ENCODE data around the gene CYP8B1.
"Not testable (repeated sequence)": the region's sequence is repeated elsewhere in the genome, so short reads cannot be mapped to it uniquely, and the experiment has no call there.

Gene CYP8B1

GRCh38 chr3:42883251-42883930, 7.7 kb upstream of the CYP8B1 start:
- DNase-seq, result not testable (repeated sequence)

DNA sequence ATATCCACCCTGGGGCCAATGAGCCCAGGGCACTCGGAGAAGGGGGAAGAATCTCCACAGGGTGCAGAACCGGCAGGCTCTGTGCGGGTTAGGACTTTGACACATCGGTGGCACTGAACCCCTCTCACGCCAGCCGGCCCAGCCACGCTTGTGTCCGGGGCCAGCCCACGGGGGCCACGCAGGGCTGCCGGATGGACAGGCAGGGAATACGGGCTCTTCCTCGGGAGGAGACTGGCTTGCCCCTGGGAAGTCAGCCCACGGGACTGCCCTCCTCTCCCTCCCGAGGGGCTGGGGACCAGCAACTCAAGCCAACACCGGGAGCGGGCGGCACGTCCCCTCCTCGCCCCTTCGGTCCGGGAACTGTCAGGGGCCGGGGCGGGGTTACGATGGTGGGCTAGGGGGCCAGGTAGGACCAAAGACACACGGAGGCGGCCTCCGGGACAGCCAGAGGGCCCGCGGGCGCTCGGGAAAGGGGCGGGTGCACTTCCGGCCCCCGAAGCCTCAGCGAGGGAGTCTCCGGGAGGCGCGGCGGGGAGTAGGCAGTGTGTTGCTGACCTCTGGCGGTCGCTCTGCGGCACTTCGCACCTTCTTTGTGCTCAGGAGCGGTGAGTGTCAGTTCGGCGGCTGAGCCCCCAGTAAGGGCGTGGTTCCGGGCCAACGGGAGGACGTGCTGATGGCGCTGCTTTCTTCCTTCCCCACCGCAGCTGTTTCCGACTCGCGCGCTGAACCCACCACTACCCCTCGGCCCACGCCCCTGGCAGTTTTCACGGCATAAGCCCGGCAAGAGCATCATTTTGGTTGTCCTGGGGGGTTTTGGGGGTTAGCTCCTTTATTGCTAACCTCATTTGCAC, 5.1 kb upstream of the CYP8B1 start:
- DNase-seq, result peak; percentile 93

- DNase-seq, result no peak
Measured at GRCh38 chr3:42880183-42880582, 4.5 kb upstream of the CYP8B1 start.

DNA sequence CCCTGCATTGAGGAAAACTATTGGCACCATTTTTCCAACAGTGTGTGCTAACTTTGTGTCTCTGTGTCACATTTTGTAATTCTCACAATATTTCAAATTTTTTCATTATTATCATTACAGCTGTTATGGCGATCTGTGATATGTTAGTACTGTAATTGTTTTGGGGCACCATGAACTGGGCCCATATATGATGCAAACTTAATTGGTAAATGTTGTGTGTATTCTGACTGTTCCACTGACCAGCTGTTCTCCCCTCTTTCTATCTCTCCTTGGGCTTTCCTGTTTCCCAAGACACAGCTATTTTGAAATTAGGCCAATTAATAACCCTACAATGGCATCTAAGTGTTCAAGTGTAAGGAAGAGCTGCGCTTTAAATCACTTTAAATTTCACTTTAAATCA, 2.2 kb upstream of the CYP8B1 start:
- no peak for DNase-seq

GRCh38 chr3:42876940-42877720, 1.5 kb upstream of the CYP8B1 start:
- no peak for DNase-seq

DNA sequence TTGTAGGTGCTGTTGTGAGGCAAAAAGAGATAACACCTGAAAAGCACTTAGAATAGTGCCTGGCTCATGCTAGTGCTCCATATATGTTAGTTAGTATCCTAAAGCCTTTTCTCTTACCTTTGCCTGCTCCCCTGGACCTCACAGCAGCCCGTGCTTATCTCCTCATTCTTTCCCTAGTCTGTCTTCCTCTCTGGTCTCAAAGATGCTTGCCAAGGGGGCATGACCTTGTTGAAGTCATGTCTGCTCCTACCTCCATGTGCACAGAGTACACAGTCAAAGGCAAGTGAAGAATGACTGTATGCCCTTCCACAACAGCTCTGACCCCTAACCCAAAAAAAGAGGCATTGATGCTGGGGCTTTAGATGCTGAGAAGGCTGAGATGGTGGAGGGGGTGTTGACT, 722 bp upstream of the CYP8B1 start:
- DNase-seq, result no peak

- DNase-seq, result no peak
Measured at GRCh38 chr3:42874749-42875148, 930 bp downstream of the CYP8B1 start.

DNA sequence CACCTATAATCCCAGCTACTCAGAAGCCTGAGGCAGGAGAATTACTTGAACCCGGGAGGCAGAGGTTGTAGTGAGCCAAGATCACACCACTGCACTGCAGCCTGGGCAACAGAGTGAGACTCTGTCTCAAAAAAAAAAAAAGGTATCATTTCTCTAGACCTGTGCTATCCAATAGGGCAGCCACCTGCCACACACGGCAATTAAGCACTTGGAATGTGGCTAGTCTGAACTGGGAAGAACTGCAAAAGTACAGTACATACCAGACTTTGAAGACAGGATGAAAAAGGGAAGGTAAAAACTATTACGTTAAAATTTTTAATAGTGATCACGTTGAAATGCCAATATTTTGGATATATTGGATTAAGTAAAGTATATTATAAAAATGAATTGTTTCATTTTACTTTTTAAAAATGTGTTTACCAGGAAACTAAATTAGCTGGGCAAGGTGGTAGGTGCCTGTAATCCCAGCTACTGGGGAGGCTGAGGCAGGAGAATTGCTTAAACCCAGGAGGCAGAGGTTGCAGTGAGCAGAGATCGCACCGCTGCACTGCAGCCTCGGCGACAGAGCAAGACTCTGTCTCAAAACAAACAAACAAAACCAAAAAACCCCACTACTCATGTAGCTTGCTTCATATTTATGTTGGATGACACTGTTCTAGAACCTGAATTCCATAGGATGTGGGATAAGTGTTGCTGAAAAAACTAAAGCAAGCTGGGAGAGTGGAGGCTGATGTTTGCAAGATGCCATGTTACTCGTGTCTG, 2.3 kb downstream of the CYP8B1 start:
- DNase-seq, result no peak

DNA sequence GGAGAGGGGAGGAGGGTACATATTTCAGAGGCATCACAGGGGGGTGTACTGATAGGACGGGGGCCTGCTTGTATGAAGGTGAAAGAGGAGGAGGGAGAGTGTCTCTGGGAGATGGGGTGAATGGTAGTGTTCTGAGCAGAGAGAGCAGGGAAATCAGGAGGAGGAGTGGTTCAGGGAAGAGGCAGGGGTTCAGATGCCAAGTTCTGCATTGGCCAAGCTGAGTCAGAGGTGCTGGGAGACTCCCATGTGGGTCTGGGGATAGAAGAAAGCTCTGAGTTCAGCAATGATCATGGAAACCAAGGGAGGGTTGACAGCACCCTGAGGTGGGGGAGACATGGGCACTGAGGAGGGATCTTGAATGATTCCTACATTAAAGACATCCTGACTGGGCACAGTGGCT, 3.0 kb downstream of the CYP8B1 start:
- DNase-seq, result no peak

- no peak for DNase-seq
Measured at GRCh38 chr3:42871592-42872196, 4.0 kb downstream of the CYP8B1 start.

- DNase-seq, result no peak
Measured at GRCh38 chr3:42868841-42869240, 6.8 kb downstream of the CYP8B1 start.

DNA sequence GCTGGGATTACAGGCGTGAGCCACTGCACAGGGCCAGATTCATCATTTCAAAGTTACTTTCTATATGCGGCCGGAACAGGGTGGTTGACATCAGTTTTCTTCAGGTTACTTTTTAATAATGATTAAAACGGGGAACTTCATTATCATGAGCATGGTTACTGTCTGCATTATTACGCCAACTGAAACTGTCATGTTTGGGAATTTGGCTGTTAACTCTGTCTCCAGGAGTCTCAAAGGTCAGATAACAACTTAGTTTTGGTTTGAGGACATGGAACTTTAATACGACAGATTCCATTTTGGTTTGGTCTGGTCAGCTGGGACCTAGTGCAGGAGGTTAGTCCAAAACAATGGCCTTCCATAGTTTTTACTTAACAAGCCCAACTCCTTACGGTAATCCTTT, 8.5 kb downstream of the CYP8B1 start:
- DNase-seq, result no peak

DNA sequence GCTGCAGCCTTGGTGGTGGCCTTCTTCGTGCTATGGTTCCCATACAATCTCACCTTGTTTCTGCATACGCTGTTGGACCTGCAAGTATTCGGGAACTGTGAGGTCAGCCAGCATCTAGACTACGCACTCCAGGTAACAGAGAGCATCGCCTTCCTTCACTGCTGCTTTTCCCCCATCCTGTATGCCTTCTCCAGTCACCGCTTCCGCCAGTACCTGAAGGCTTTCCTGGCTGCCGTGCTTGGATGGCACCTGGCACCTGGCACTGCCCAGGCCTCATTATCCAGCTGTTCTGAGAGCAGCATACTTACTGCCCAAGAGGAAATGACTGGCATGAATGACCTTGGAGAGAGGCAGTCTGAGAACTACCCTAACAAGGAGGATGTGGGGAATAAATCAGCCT, 10.4 kb downstream of the CYP8B1 start:
- DNase-seq, result no peak

DNA sequence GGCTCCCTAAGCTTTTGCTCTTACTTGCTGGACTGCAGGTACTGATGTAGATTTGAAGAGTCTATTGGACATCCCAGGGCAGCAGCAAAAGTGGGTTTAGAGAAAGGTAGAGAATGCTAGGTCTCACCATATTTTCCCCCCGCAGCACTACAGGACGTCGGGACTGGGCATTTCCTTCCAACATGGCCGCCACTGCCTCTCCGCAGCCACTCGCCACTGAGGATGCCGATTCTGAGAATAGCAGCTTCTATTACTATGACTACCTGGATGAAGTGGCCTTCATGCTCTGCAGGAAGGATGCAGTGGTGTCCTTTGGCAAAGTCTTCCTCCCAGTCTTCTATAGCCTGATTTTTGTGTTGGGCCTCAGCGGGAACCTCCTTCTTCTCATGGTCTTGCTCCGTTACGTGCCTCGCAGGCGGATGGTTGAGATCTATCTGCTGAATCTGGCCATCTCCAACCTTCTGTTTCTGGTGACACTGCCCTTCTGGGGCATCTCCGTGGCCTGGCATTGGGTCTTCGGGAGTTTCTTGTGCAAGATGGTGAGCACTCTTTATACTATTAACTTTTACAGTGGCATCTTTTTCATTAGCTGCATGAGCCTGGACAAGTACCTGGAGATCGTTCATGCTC, 11.2 kb downstream of the CYP8B1 start:
- DNase-seq, result no peak

GRCh38 chr3:42856544-42856943, 19.1 kb downstream of the CYP8B1 start:
- no peak for DNase-seq

DNA sequence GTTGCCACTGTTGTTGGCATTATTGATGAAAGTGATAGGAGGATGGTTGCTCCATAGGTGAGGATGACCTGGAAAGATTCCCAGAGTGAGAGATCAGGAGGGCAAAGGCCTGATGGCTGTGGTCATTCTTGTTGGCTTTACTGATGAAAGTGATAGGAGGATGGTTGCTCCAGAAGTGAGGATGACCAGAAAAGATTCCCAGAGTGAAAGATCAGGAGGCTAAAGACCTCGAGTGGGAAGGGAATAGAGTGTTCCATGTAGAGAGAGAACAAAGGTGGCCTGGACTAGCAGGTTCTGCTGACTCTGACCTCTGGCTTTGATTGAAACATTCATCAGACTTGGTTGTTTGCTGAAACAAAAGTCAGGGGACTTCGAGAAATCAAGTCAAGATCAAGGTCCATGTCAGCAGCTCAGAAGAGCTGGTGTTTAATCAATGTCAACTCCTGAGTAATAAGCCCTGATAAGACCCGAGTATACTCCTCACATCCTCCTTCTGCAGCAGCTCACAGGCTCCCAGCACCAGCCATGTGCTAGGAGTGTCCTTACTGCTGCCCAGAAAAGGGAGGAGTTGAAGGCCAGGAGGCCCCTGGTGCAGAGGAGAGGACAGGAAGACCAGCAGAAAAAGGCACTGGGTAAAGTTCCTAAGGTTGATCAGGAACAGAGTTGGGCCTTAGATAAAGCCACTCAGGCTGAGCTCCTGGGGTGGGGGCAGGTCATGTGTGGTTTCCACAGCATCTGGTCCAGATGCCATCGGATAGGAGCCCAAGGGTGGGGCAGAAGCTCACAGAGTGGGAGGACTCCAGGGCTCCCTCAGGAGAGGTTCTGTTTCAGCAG, 19.9 kb downstream of the CYP8B1 start:
- DNase-seq, result no peak

DNA sequence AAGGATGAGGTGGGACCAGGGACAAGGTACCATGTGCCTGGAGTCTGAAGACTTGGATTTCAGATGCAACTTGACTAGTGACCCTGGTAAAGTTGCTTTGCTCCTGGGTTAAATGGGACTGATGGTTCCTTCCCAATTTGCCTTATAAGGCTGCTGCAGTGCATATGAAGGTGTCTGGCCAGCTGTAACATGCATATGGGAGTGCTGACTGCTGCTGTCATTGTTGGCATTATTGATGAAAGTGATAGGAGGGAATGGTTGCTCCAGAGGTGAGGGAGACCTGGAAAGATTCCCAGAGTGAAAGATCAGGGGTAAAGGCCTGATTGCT, 20.5 kb downstream of the CYP8B1 start:
- no peak for DNase-seq

DNA sequence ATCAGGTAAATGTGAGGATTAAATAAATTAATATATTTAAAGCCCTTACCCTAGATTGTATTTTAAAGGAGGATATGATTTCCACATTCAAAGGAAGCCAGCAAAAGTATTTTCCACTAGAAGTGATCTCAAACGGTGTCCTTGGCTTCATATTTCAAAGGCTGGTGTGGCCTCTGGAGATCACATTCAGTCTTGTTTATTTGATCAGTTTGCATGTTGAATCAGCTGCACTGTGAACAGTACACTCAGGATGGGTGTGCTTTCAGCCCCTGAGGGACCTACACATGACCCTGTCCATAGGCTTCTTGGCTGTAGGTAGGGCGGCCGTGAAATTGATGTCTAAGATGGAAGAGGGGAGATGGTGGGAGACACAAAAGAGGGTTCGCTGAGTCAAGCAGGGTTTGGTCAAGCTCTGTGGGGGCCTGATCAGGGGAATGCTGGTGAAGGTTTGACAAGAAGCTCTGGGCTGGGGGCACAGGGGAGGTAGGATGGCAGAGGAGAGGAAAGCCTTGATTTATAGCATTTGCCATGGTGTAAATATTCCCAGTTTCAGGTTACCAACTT, 21.9 kb downstream of the CYP8B1 start:
- no peak for DNase-seq

DNA sequence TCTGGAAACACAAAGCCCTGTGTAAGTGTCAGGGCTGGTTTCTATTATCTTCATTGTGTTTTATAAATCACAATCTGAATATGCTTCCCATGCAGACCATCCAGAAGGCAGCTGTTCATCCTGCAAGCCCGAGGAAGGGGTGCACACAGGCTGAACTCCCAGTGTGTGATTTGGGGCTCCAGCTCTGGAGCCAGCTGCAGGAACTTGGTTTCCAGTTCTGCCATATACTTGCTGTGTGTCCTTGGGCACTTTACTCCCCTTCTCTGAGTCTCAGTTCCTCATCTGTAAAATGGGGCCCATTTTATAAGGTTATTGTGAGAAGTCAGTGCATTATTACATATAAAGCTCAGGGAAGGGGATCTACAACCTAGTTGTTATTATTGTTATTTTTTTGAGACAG, 22.6 kb downstream of the CYP8B1 start:
- no peak for DNase-seq

- DNase-seq, result no peak
Measured at GRCh38 chr3:42852441-42852840, 23.2 kb downstream of the CYP8B1 start.

Data from activated CD4-positive, alpha-beta T cell treated with anti-CD3 and anti-CD28 coated beads, Interleukin-10, Interleukin-2, amounts not matched to agents 100 ng/mL and 50 ng/mL, durations not matched to agents 16 hours and 8 hours (primary cell).